ENCODE data around the gene FAM83C.

- TF ChIP-seq POLR2AphosphoS5 (IDR thresholded peaks at IDR 0.05) (peak in 2 of 3 donors; percentile 49 to 83), POLR2A (IDR thresholded peaks at IDR 0.05) (no peak), CTCF (IDR thresholded peaks at IDR 0.05) (no peak)
Observed at GRCh38 chr20:35318502-35319157, 26.4 kb upstream of the FAM83C start.
